Measurements from ENCODE around the gene RBFOX2.

The RBFOX2 gene

DNA sequence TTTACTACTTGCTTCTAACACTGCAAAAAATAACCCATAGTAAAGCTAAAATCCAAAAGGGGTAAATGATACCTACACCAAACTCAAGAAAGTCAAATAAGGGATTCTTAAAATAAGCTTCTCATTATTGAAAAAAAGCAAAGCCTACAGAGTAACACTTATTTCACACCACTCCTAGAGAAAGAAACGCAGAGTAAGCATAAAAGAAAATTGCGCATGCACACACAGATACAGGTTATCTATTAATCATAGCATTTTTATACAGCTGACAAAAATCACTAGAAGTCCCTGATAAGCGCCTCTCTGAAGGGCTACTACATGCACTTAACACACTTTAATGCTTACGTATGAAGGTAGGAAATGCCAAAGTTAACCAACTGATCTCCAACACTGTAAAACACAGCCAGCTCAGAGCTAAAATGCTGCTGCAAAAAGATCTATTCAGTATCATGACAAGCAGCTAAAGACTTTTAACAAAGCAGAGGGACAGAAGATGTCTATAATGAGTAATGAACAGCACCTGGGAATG lies 14.0 kb downstream of the RBFOX2 start:
- TF ChIP-seq, protein P1, sequence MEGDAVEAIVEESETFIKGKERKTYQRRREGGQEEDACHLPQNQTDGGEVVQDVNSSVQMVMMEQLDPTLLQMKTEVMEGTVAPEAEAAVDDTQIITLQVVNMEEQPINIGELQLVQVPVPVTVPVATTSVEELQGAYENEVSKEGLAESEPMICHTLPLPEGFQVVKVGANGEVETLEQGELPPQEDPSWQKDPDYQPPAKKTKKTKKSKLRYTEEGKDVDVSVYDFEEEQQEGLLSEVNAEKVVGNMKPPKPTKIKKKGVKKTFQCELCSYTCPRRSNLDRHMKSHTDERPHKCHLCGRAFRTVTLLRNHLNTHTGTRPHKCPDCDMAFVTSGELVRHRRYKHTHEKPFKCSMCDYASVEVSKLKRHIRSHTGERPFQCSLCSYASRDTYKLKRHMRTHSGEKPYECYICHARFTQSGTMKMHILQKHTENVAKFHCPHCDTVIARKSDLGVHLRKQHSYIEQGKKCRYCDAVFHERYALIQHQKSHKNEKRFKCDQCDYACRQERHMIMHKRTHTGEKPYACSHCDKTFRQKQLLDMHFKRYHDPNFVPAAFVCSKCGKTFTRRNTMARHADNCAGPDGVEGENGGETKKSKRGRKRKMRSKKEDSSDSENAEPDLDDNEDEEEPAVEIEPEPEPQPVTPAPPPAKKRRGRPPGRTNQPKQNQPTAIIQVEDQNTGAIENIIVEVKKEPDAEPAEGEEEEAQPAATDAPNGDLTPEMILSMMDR (IDR thresholded peaks at IDR 0.05; ENCODE audit: control extremely low read depth, extremely low read depth, low read depth, missing control alignments), result no peak
- no peak for DNase-seq (ENCODE audit: extremely low spot score)
- CTCF ChIA-PET, result interaction anchor here (1.4 to 3.0 kb wide), 4 partner anchors 9 to 52 kb away, joined by 5 to 15 read pairs (median 7); no protein-coding TSS in a partner anchor
- POLR2A ChIA-PET, result no interaction called here

DNA sequence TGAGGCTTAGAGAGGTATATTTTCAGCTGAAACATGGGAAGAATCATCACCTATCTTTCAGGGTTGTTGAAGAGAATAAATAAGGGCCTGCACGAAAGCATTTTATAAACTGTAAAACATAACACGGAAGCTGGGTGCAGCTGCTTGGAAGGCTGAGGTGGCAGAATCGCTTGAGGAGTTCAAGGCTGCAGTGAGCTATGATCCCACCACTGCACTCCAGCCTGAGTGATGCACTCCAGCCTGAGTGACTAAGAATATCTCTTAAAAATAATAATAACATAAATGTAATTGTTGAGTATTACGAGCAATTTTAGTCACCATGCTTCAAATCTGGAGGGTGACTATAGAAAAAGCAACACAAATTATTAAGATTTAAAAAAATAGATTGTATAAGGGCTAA lies 16.3 kb downstream of the RBFOX2 start:
- no peak for DNase-seq (ENCODE audit: extremely low spot score)
- ChIA-PET CTCF (interaction anchor here (1.1 kb wide), 1 partner anchor 54 kb away, joined by 4 read pairs; no protein-coding TSS in a partner anchor), POLR2A (no interaction called here)
- TF ChIP-seq, protein P1 (IDR thresholded peaks at IDR 0.05; ENCODE audit: control extremely low read depth, extremely low read depth, low read depth, missing control alignments), result no peak

DNA sequence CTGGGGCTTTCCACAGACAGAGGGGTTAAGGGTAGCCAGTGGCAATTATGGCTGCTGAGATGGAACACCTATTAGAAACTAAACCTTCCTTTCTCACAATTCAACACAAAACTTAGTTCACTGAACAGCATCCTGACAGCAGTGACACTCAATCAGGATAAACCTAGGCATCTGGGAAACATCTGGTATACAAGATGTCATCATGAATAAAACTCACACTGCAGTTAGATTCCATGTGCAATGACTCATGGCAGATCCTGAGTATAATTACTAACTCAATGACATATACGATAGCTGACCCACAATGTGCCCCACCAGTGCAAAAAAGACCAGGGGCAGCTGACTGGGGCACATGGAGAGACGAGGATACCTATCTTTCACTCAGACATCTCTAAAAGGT lies 17.7 kb downstream of the RBFOX2 start:
- DNase-seq (ENCODE audit: extremely low spot score), result no peak
- ChIA-PET POLR2A (no interaction called here), CTCF (no interaction called here)
- TF ChIP-seq, protein P1 (IDR thresholded peaks at IDR 0.05; ENCODE audit: control extremely low read depth, extremely low read depth, low read depth, missing control alignments), result no peak

DNA sequence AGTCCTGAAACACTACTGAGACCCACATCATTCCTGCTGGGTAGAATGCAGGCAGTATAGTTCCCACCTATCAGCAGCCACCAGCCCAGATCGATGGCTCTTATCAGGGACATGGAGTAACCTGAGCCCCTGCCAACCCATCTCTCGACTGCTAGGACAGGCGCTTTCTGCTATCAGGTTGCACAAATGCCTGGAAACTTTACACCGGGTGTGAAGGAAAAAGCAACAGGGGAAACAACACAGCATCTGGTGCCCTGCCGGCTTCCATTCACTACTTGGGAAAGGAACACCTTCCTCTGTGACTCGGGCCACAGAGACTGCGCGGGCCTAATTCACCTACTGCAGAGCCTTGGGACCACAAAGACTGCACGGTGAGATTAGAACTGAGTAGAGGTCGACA lies 18.5 kb downstream of the RBFOX2 start:
- no peak for DNase-seq (ENCODE audit: extremely low spot score)
- TF ChIP-seq, protein P1 (IDR thresholded peaks at IDR 0.05; ENCODE audit: control extremely low read depth, extremely low read depth, low read depth, missing control alignments), result no peak
- ChIA-PET POLR2A (no interaction called here), CTCF (no interaction called here)

DNA sequence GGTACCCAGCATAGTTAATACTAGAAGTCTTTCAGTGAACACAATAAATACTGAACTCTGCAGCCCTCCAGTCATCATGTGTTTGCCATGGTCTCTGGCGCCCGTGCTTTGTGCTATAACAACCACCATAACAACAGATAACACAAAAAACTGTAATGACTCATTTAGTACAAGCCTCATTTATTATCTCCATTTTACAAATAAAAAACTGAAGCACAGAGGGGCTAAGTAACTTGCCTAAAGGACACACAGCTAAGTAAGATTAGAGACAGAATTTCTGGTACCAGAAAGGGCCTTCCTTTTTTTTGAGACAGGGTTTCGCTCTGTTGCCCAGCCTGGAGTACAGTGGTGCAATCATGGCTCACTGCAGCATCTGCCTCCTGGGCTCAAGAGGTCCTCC lies 19.5 kb downstream of the RBFOX2 start:
- POLR2A ChIA-PET, result no interaction called here
- CTCF ChIA-PET, result no interaction called here
- TF ChIP-seq, protein P1 (IDR thresholded peaks at IDR 0.05; ENCODE audit: control extremely low read depth, extremely low read depth, low read depth, missing control alignments), result no peak
- DNase-seq (ENCODE audit: extremely low spot score), result no peak

DNA sequence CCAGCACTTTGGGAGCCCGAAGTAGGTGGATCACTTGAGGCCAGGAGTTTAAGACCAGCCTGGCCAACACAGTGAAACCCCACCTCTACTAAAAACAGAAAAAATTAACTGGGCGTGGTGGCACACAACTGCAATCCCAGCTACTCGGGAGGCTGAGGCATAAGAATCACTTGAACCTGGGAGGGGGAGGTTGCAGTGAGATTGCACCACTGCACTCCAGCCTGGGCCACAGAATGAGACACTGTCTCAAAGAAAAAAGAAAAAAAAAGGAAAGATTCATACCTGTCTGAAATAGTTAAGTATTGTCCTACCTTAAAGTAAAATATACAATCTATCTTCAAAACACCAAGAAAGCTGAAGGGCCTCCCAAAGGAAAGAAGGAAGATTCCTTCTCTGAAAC lies 20.1 kb downstream of the RBFOX2 start:
- CTCF ChIA-PET, result no interaction called here
- POLR2A ChIA-PET, result no interaction called here
- TF ChIP-seq, protein P1 (IDR thresholded peaks at IDR 0.05; ENCODE audit: control extremely low read depth, extremely low read depth, low read depth, missing control alignments), result no peak
- DNase-seq (ENCODE audit: extremely low spot score), result no peak

DNA sequence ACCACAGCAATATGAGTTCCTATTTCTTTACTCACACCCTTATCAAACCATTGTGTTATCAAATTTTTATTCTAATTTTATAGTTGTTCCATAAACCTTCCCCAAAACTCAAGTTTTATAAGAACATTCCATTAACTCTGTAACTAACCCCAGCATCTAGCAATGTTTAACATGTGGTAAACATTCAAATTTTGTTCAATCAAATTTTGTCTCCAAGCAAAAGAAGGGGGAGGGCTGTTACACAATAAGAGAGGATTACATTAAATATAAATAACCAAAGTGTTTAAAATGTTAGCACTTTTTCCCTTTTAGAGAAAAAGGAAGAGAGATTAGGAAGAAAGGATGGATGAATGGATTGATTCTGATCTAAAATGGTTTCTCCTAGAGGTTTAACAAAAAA lies 20.5 kb downstream of the RBFOX2 start:
- CTCF ChIA-PET, result no interaction called here
- POLR2A ChIA-PET, result no interaction called here
- no peak for DNase-seq (ENCODE audit: extremely low spot score)
- TF ChIP-seq, protein P1 (IDR thresholded peaks at IDR 0.05; ENCODE audit: control extremely low read depth, extremely low read depth, low read depth, missing control alignments), result no peak
